DMS153 treated with DMSO at 0.1 percent for 48 hours (cell line): ENCODE measurements around the gene LRIT3.

Experiments used
- DNase-seq: peaks from one replicate; lab custom pipeline; 2025; ENCODE audit not compliant: unreplicated experiment; lab: John Stamatoyannopoulos, UW

The LRIT3 gene, protein sequence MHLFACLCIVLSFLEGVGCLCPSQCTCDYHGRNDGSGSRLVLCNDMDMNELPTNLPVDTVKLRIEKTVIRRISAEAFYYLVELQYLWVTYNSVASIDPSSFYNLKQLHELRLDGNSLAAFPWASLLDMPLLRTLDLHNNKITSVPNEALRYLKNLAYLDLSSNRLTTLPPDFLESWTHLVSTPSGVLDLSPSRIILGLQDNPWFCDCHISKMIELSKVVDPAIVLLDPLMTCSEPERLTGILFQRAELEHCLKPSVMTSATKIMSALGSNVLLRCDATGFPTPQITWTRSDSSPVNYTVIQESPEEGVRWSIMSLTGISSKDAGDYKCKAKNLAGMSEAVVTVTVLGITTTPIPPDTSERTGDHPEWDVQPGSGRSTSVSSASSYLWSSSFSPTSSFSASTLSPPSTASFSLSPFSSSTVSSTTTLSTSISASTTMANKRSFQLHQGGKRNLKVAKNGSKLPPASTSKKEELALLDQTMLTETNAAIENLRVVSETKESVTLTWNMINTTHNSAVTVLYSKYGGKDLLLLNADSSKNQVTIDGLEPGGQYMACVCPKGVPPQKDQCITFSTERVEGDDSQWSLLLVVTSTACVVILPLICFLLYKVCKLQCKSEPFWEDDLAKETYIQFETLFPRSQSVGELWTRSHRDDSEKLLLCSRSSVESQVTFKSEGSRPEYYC

DNA sequence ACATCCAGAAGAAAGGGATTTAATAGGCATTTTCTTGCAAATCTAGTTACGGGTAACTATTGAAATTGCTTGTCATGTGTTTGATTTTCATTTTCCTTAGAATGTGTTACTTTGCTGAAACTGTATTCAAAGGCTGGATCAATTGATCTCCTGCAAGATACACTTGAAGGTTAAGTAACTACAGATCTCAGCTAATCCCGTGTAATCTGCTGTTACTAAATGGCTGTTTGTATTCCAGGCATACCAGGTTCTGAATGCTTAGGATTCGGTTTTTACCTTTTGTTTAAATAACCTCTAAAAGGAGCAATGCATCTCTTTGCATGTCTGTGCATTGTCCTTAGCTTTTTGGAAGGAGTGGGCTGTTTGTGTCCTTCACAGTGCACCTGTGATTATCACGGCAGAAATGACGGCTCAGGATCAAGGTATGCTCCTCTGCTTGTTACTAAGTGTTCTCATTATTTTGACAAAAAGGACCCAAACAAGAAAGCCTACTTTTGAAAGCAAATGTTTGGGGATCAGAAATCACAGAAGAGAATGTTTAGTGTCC lies at the start of gene LRIT3:
TSS of gene LRIT3 (plus strand) at position 212 of the 547 bp plus-strand sequence. CDS start at position 307, 95 bp downstream.
- DNase-seq, result no peak

DNA sequence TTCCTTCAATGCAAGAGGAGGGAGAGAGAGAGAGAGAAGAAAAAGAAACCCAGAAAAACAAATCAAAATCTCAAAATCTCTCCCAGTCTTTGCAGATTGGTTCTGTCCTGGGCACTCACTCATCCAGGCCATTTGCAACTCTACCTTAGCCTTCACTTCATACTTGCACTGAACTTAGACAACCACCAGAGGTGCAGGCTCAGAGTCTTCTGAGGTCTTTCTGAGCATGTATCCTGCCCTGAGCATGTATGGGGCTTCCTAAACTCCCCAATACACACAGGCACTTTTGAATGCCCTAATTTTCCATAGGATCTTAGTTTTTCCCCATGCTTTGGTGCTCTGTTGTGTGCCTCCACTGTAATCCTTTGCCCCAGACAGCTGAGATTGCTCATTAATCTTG lies 49.0 kb upstream of the LRIT3 start:
- DNase-seq, result no peak

- DNase-seq, result no peak
Measured at GRCh38 chr4:109801099-109801789, 46.7 kb upstream of the LRIT3 start.

DNA sequence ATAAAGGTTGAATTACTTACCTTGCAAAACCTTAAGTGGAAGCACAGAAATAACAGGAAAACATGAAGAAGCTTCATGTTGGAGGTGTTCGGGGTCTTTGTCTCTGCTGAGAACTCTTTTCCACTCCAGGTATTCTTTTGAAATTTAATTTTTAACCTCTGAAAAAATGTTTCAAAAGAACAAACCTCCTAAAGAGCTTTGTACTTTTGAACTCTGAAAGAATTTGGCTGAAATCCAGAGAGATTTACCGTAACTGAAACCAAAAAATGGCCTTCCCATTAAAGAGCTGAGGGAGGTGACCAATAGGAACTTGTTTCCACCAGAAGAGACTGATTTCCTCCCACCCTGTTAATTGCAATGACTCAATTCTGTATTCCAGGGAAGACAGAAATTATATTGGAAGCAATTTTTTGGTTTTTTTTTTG lies 46.0 kb upstream of the LRIT3 start, which contains the start of gene CFI:
TSS of gene CFI (minus strand) at position 105 of the 425 bp plus-strand sequence. CDS start at position 77, 28 bp downstream.
- DNase-seq, result no peak

GRCh38 chr4:109803924-109804571 lies 43.9 kb upstream of the LRIT3 start:
- DNase-seq, result no peak

GRCh38 chr4:109809655-109810054 lies 38.3 kb upstream of the LRIT3 start:
- DNase-seq, result no peak

DNA sequence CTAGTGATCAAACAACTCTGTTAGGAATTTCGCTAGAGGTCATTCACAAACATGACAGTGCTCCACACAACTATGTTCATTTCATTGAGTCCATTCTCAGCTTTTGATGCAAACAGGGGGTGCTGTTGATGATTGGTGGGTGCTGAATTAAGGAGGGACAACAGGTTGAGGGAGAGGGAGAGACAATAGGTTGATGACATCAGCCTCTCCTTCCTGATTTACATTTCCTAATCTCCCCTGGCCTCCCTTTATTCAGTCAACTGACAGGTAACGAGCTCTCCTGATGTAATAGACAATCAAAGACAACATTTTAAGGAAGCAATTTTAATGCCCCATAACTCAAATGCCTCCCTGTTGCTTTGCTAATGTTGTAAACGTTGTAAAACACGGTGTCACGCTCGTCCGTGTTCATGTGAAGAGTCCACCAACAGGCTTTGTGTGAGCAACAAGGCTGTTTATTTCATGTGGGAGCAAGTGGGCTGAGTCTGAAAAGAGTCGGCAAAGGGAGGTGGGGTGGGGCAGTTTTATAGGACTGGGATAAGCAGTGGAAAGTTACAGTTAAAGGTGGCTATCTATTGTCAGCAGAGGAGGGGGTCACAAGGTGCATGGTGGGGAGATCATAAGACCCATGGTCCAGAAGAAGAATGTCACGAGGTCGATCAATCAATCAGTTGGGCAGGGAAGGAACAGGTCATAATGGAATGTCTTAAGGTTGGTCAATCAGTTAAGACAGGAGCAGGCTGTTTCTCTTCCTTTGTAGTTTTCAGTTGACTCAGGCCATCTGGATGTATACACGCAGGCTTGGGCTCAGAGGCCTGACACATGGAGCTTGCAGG lies 37.1 kb upstream of the LRIT3 start:
- no peak for DNase-seq

- no peak for DNase-seq
Measured at GRCh38 chr4:109811707-109812106, 36.2 kb upstream of the LRIT3 start.

DNA sequence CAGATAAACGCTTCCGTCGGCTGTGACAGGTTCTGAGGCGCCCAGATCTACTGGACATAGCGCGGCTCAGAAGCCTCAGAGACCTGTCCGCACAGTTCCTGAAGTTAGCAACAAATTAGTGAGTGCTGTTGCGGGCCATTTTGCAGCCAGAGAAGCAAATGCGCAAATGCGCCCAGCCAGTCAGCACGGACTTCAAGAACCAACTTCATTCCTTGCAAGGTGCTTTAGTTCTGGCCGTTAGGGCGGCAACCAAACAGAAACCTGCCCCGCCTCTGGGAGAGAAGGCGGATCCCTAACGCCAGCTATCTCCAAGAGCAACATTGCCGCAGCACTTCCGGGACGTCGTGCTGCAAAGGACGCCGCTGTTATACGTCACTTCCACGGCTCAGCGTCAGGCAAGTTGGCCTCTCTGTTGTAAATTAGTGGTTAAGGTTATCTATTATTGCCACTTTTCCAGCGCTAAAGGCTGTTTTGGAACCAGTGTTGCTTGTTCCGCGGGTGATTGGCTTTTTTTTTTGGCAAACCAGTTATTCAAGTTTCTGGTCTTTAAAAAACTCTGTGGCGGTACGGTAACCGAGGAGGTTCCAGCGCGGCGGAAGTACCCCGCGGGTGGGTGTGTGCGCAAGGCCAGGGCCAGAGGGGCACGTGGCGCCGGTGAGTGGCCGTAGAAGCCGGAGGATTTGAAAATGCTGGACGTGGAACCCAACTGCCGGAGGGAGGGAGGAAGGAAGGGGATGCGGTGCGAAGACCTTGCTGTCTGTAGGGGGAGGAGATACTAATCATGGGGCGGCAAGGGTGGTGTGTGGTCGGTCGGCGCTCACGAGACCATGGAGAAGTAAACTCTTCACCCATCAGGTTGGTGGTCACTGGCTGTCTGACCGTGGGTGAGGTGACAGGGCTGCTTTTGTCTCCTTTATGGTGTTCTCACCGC lies 32.5 kb upstream of the LRIT3 start, which contains the start of gene GAR1:
TSS of gene GAR1 (plus strand) at position 612 of the 931 bp plus-strand sequence. CDS start 403 bp downstream, outside the sequence.
- peak; percentile 81 for DNase-seq

- DNase-seq, result no peak
Measured at GRCh38 chr4:109816082-109816442, 31.8 kb upstream of the LRIT3 start.

GRCh38 chr4:109816894-109817293 lies 31.0 kb upstream of the LRIT3 start:
- no peak for DNase-seq

DNA sequence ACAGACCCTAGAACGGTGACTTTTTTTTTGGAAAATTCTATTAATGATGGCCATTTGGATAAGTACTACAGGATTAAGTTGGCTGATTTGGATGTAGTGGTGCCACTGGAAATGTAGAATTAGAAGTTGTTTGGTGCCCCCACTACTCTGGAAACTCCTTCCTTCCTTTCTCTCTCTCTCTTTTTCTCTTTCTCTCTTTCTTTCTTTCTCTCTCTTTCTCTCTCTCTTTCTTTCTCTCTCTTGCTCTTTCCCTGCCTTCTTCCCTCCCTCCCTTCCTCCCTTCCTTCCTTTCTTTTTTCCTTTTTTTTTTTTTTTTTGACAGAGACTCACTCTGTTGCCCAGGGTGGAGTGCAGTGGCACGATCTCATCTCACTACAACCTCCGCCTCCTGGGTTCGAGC lies 29.6 kb upstream of the LRIT3 start:
- DNase-seq, result no peak

GRCh38 chr4:109820563-109820962 lies 27.3 kb upstream of the LRIT3 start:
- no peak for DNase-seq

DNA sequence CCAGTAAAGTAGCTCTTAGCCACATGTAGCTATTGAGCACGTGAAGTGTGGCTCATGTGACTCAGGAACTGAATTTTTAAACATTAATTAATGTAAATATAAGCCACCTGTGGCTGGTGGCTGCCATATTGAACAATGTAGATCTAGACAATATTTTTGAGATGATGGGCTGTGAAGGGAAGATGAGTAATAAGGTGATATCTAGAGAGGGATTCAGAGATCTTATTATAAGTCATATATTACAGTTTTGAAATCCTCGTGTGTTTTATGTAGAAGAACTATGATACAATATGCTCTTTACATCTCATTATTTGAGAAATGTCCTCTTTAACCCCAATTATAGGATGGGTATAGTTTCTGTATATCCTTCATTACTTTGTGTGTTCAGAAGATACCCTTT lies 26.7 kb upstream of the LRIT3 start:
- no peak for DNase-seq

DNA sequence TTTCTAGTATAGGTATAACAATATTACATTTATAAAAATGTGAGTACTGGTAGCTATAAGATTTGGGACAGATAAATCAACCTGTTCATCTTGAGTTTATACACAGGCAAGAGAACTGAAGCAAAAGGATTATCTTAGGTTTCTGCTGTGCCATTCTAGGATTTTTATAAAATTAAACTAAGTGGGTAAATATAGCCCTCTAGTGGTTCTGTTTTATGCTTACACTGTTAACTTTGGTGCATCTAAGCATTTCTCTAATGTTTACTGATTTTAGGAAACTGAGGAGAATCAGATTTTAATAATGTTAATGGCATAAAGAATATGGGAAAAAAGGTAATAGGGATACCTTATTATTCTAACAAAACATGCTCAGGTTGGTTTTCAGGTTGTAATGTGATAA lies 21.2 kb upstream of the LRIT3 start:
- DNase-seq, result no peak

DNA sequence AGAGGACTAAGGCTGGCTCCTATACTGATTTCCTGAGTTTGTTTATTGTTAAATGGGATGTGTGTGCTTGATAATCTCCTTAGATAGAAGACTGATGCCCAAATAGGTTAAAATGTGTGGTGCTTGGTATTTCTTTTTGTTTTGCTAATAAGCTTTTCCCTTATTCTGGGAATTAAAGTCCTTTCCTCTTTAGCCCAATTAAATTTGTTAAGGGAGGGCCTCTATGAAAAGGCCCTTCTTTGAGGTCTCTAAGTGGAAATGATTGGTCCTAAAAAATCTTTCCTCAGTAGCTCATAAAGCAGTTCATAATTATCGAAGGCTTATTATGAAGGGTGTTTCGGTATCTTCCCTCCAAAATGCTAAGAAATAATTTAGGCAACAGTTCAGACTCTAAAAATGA lies 20.2 kb upstream of the LRIT3 start, which contains the start of gene RRH:
TSS of gene RRH (plus strand) at position 301 of the 400 bp plus-strand sequence. CDS start at position 357, 56 bp downstream.
- DNase-seq, result no peak

DNA sequence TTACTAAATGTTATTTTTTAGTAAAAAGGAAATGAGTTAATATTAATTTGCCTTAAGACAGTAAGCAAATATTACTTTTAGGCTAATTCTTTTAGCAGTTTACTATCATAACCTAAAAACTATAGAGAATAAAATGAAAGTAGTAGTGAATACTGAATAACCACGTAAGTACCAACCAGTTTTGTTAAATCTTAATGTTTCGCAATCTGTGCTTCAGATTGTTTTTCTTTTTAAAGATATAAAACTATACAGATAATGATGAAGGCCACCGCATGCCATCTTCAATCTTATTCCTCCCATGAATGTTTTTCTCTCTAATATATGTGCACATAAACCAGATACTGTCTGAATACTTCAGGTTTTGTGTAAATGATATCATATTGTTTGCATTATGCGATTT lies 14.2 kb upstream of the LRIT3 start:
- no peak for DNase-seq

DNA sequence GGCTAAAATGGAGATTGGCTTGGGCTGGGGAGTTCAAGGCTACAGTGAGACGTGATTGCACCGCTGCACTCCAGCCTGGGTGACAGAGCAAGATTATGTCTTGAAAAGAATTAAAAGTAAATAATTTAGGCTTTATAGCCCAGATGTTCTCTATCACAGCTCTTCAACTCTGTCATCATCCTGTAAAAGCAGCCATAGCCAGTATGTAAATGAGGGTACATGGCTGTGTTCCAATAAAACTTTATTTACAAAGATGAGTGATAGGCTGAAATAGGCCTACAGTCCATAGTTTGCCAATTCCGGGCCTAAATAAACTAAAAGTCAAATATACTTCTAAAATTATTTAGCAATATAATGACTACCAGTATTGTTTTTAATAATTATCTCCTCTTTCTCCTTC lies 10.9 kb upstream of the LRIT3 start:
- DNase-seq, result no peak
